ENCODE data around the gene FER. TPM values are rescaled to one million over a fixed set of nuclear protein-coding genes. Genes with fewer than 3 reads are reported as not detected.
A peak's percentile ranks its signal among the peaks of the same experiment; 100 is the strongest.

The FER gene
- total and polyA plus RNA-seq, 12 donors, result 3.5 to 37.5 (median 27.0) TPM

DNA sequence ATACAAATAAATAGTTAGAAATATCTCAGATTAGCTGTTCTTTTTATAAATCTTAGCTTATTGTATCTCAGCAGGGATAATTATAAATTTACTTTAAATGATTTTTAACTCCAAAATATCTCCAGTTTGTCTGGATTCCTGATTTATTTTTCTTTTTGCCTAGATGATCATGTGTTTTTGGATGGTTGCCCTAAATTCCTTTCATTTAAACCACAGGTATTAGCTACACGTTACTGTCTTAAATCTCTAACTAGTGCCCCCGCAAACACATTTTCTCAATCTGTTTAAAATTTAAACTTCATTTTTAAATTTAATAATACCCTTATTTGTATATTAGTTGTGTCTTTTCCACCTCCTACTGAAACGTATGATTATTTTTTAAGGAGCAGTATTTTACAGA is 5.6 kb downstream of the FER start:
- H3K36me3 ChIP-seq (replicated peaks in 1 of 2), result no peaks in the 10 kb centered on the region
- H3K4me3 ChIP-seq, result no peak overlapping the region
- H3K4me1 ChIP-seq (replicated peaks in 1 of 2), result peaks cover 14 to 32% of the 10 kb centered on the region in 2 donors
- H3K27me3 ChIP-seq, result no peaks in the 10 kb centered on the region
- no peaks in the 10 kb centered on the region for H3K9me3 ChIP-seq (replicated peaks in 1 of 3)
- H3K27ac ChIP-seq, result peak overlapping the region in 1 of 5 donors; percentile 1
- intact Hi-C loops (cut with DNase I), result no loop called here
- WGBS, 4 donors, result 72 to 85% (median 75%) methylated on average over 3 of the region's 3 CpGs
- DNase-seq, result no peak
- no peak for TF ChIP-seq POLR2A (IDR thresholded peaks at IDR 0.05)
- TF ChIP-seq CTCF (IDR thresholded peaks at IDR 0.05), result no peak

DNA sequence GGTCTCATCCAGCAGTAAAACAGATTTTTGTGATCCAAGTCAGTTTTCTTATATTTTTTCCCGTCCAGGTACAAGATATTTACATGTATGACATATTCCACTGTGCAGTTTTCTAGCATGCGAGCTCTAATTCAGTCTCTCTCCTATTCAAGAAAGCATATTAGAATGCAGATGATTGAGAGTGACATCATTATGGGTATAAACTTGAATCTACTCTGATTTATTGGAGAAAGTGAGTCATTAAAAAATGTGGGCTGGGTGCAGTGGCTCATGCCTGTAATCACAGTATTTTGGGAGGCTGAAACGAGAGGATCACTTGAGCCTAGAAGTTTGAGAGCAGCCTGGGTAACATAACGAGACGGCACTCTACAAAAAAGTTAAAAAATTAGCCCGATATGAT is 6.2 kb downstream of the FER start:
- peaks cover 14 to 32% of the 10 kb centered on the region in 2 donors for H3K4me1 ChIP-seq (replicated peaks in 1 of 2)
- H3K27ac ChIP-seq, result peak overlapping the region in 1 of 5 donors; percentile 1
- no peaks in the 10 kb centered on the region for H3K36me3 ChIP-seq (replicated peaks in 1 of 2)
- H3K4me3 ChIP-seq, result no peak overlapping the region
- 78 to 86% (median 83%) methylated on average over 6 of the region's 6 CpGs for WGBS, 4 donors
- no peak for TF ChIP-seq POLR2A (IDR thresholded peaks at IDR 0.05)
- TF ChIP-seq CTCF (IDR thresholded peaks at IDR 0.05), result no peak
- no peaks in the 10 kb centered on the region for H3K27me3 ChIP-seq
- DNase-seq, result peak in 2 of 7 donors; percentile 15 to 25
- H3K9me3 ChIP-seq (replicated peaks in 1 of 3), result no peaks in the 10 kb centered on the region
- intact Hi-C loops (cut with DNase I), result no loop called here

DNA sequence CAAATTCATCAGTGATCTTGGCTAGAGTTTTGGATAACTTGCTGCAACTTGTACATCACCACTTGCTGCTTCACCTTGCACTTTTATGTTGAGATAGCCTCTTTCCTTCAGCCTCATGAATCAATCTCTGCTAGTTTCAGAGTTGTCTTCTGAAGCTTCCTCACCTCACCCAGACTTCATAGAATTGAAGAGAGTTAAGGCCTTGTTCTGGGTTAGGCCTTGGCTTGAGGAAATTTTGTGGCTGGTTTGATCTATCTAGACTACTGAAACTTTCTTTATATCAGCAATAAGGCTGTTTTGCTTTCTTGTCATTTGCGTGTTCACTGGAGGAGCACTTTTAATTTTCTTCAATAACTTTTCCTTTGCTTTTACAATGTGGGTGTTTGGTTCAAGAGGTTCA is 12.8 kb downstream of the FER start:
- WGBS, 4 donors, result 94 to 100% (median 96%) methylated on average over 1 of the region's 1 CpG
- TF ChIP-seq POLR2A (IDR thresholded peaks at IDR 0.05) (no peak), CTCF (IDR thresholded peaks at IDR 0.05) (no peak)

GRCh38 chr5:108762660-108763059 is 15.0 kb downstream of the FER start:
- peaks cover 11 to 27% of the 10 kb centered on the region in 2 donors for H3K4me1 ChIP-seq (replicated peaks in 1 of 2)
- H3K36me3 ChIP-seq (replicated peaks in 1 of 2), result no peaks in the 10 kb centered on the region
- H3K9me3 ChIP-seq (replicated peaks in 1 of 3), result peaks cover 0 to 9% (median 0%) of the 10 kb centered on the region in 3 donors
- intact Hi-C loops (cut with DNase I), result no loop called here
- no peaks in the 10 kb centered on the region for H3K27me3 ChIP-seq
- H3K4me3 ChIP-seq, result no peak overlapping the region
- WGBS, 4 donors, result 18 to 34% (median 29%) methylated on average over 3 of the region's 3 CpGs
- TF ChIP-seq POLR2A (IDR thresholded peaks at IDR 0.05) (no peak), CTCF (IDR thresholded peaks at IDR 0.05) (no peak)
- no peak overlapping the region for H3K27ac ChIP-seq
- DNase-seq, result no peak

More for the DNA sequence above, 12.8 kb downstream of the FER start:
- Histone ChIP-seq H3K9me3 (replicated peaks in 1 of 3) (peaks cover 0 to 9% (median 0%) of the 10 kb centered on the region in 3 donors), H3K4me1 (replicated peaks in 1 of 2) (peaks cover 11 to 21% of the 10 kb centered on the region in 2 donors), H3K27me3 (no peaks in the 10 kb centered on the region), H3K36me3 (replicated peaks in 1 of 2) (no peaks in the 10 kb centered on the region), H3K4me3 (no peak overlapping the region), H3K27ac (no peak overlapping the region)
- no peak for DNase-seq
- intact Hi-C loops (cut with DNase I), result no loop called here
